H9 (cell line): ENCODE results near the gene THBS4. TPM values are rescaled to one million over a fixed set of nuclear protein-coding genes. Genes with fewer than 3 reads are reported as not detected.

Source experiments
- DNase-seq: peaks from one replicate; pipeline ENCODE4 v3.0.0-alpha.2; 2017
- H2AFZ ChIP-seq: one replicate; pipeline ENCODE4 v1.6.1; 2013; ENCODE audit warnings: mild to moderate bottlenecking, low read length, control low read depth, moderate library complexity
- H2AK5ac ChIP-seq: 2 replicates; pipeline ENCODE4 v1.6.1; 2013; ENCODE audit warnings: low read length, control low read depth, mixed read lengths; ENCODE audit not compliant: insufficient read length
- H2BK120ac ChIP-seq: one replicate; pipeline ENCODE4 v1.6.1; 2013; ENCODE audit warnings: low read depth, mild to moderate bottlenecking, low read length, control low read depth, inconsistent platforms; ENCODE audit not compliant: poor library complexity, severe bottlenecking
- H2BK12ac ChIP-seq: 2 replicates; pipeline ENCODE4 v1.6.1; 2013; ENCODE audit warnings: low read length, control low read depth, mixed read lengths, low read depth; ENCODE audit not compliant: insufficient read length
- H2BK15ac ChIP-seq: 2 replicates; pipeline ENCODE4 v1.6.1; 2013; ENCODE audit warnings: low read depth, low read length, control low read depth
- H2BK20ac ChIP-seq: one replicate; pipeline ENCODE4 v1.6.1; 2013; ENCODE audit warnings: low read depth, mild to moderate bottlenecking, low read length, control low read depth, inconsistent platforms; ENCODE audit not compliant: poor library complexity, severe bottlenecking
- H2BK5ac ChIP-seq: 2 replicates; pipeline ENCODE4 v1.6.1; 2013; ENCODE audit warnings: low read length, control low read depth, mixed read lengths; ENCODE audit not compliant: insufficient read length
- H3K14ac ChIP-seq: 2 replicates; pipeline ENCODE4 v1.6.1; 2013; ENCODE audit warnings: low read length, control low read depth; ENCODE audit not compliant: insufficient read depth
- H3K18ac ChIP-seq: 2 replicates; pipeline ENCODE4 v1.6.1; 2013; ENCODE audit warnings: low read depth, mild to moderate bottlenecking, mixed read lengths, low read length, control low read depth; ENCODE audit not compliant: insufficient read length
- H3K23ac ChIP-seq: 2 replicates; pipeline ENCODE4 v1.6.1; 2013; ENCODE audit warnings: low read length, control low read depth, mixed read lengths, low read depth; ENCODE audit not compliant: insufficient read length
- H3K23me2 ChIP-seq: 2 replicates; pipeline ENCODE4 v1.6.1; 2013; ENCODE audit warnings: low read depth, mild to moderate bottlenecking, mixed read lengths, low read length, control low read depth; ENCODE audit not compliant: insufficient read length, poor library complexity, severe bottlenecking
- H3K27ac ChIP-seq: 2 replicates; pipeline ENCODE4 v1.5.1; 2013; ENCODE audit warnings: low read length, control low read depth, mixed read lengths, low read depth; ENCODE audit not compliant: insufficient read length
- H3K27me3 ChIP-seq: 2 replicates; pipeline ENCODE4 v1.6.1; 2013; ENCODE audit warnings: low read length, control low read depth, inconsistent platforms; ENCODE audit not compliant: insufficient read depth
- H3K4ac ChIP-seq: 2 replicates; pipeline ENCODE4 v1.6.1; 2013; ENCODE audit warnings: low read depth, mild to moderate bottlenecking, control low read depth, inconsistent platforms, low read length, moderate library complexity
- H3K4me1 ChIP-seq: 2 replicates; pipeline ENCODE4 v1.6.1; 2013; ENCODE audit warnings: low read length, control low read depth, inconsistent platforms; ENCODE audit not compliant: insufficient read depth
- H3K4me2 ChIP-seq: 2 replicates; pipeline ENCODE4 v1.6.1; 2013; ENCODE audit warnings: low read length, control low read depth, mixed read lengths; ENCODE audit not compliant: insufficient read length, insufficient read depth
- H3K56ac ChIP-seq: 2 replicates; pipeline ENCODE4 v1.6.1; 2013; ENCODE audit warnings: low read depth, mild to moderate bottlenecking, mixed read lengths, low read length, control low read depth; ENCODE audit not compliant: insufficient read length
- H3K79me1 ChIP-seq: 2 replicates; pipeline ENCODE4 v1.6.1; 2013; ENCODE audit warnings: low read depth, mild to moderate bottlenecking, moderate library complexity, low read length, control low read depth, inconsistent platforms; ENCODE audit not compliant: insufficient read depth, poor library complexity, severe bottlenecking
- H3K79me2 ChIP-seq: 2 replicates; pipeline ENCODE4 v1.6.1; 2013; ENCODE audit warnings: low read length, control low read depth, inconsistent platforms; ENCODE audit not compliant: insufficient read depth
- H3K9ac ChIP-seq: 2 replicates; pipeline ENCODE4 v1.6.1; 2013; ENCODE audit warnings: low read length, control low read depth, mixed read lengths; ENCODE audit not compliant: insufficient read length; ENCODE audit errors: extremely low read depth
- H3K9me3 ChIP-seq: one replicate; pipeline ENCODE4 v1.6.1; 2013; ENCODE audit warnings: low read depth, low read length, inconsistent platforms; ENCODE audit not compliant: control insufficient read depth
- H3T11ph ChIP-seq: one replicate; pipeline ENCODE4 v1.6.1; 2013; ENCODE audit warnings: mild to moderate bottlenecking, low read length, control low read depth, inconsistent platforms
- H4K20me1 ChIP-seq: one replicate; pipeline ENCODE4 v1.6.1; 2013; ENCODE audit not compliant: control insufficient read depth, insufficient read length, insufficient read depth
- H4K5ac ChIP-seq: 2 replicates; pipeline ENCODE4 v1.6.1; 2013; ENCODE audit warnings: low read depth, mild to moderate bottlenecking, mixed read lengths, low read length, control low read depth; ENCODE audit not compliant: insufficient read length
- H4K8ac ChIP-seq: replicated peaks from 2 replicates; pipeline ENCODE4 v1.6.1; 2013; ENCODE audit warnings: low read length, control low read depth, mixed read lengths, low read depth; ENCODE audit not compliant: insufficient read length
- H4K91ac ChIP-seq: 2 replicates; pipeline ENCODE4 v1.6.1; 2013; ENCODE audit warnings: low read depth, mild to moderate bottlenecking, moderate library complexity, mixed read lengths, low read length, control low read depth; ENCODE audit not compliant: insufficient read length
- H3K27ac Mint-ChIP-seq, 3 experiments: 2 replicates in 2 of 3; 3 replicates in 1 of 3; pipeline ENCODE4 v1.8.0; 2020 to 2021; ENCODE audit warnings: mixed read lengths in 3 of 3, mild to moderate bottlenecking in 1 of 3, moderate library complexity in 1 of 3
- H3K27me3 Mint-ChIP-seq: 2 replicates; pipeline ENCODE4 v1.8.0; 2021; ENCODE audit warnings: low read depth, mild to moderate bottlenecking, moderate library complexity, mixed read lengths
- H3K36me3 Mint-ChIP-seq, 3 experiments: 2 replicates in 2 of 3; 3 replicates in 1 of 3; pipeline ENCODE4 v1.8.0; 2020 to 2021; ENCODE audit warnings: low read depth in 3 of 3, mixed read lengths in 3 of 3; ENCODE audit not compliant: insufficient read depth in 1 of 3
- H3K4me1 Mint-ChIP-seq, 2 experiments: 2 replicates each; pipeline ENCODE4 v1.8.0; 2020; ENCODE audit warnings: mixed read lengths in 2 of 2
- H3K4me3 Mint-ChIP-seq, 2 experiments: 2 replicates in 1 of 2; 3 replicates in 1 of 2; pipeline ENCODE4 v1.8.0; 2020 to 2021; ENCODE audit warnings: mild to moderate bottlenecking in 2 of 2, mixed read lengths in 2 of 2, moderate library complexity in 1 of 2
- H3K9me3 Mint-ChIP-seq, 2 experiments: 2 replicates in 1 of 2; 3 replicates in 1 of 2; pipeline ENCODE4 v1.8.0; 2020; ENCODE audit warnings: mild to moderate bottlenecking in 2 of 2, mixed read lengths in 2 of 2, moderate library complexity in 1 of 2
- CTCF ChIP-seq: fragments of 200-600 bp; sonication (generic); conservative IDR thresholded peaks from 3 replicates; pipeline ENCODE4 v1.8.0; 2021; ENCODE audit warnings: antibody characterized with exemption, mild to moderate bottlenecking
- WGBS: extraction: QIAGEN DNeasy Blood & Tissue Kit; methylation state at CpG from one replicate; pipeline ENCODE4 v1.1.7; 2013; ENCODE audit warnings: missing lambda C conversion rate, low lambda C conversion rate, mixed read lengths; ENCODE audit not compliant: insufficient read length; ENCODE audit errors: extremely low coverage; 5-methylcytosine and 5-hydroxymethylcytosine counted together
- total RNA-seq: library from RNA; stranded (reverse); gene quantifications from 2 replicates; pipeline ENCODE4 v1.2.1, GENCODE V29; 2021

The THBS4 gene
- total RNA-seq, 1 experiment from 2014 or later: 19.0 TPM

- H3K14ac ChIP-seq: no peak overlapping the region
- no peak overlapping the region for H2AFZ ChIP-seq
- H3K23me2 ChIP-seq: no peaks in the 10 kb centered on the region
- H3K9me3 ChIP-seq: no peaks in the 10 kb centered on the region
- H2AK5ac ChIP-seq: no peak overlapping the region
- DNase-seq: no peak
- H3K79me1 ChIP-seq: no peaks in the 10 kb centered on the region
- H3K4me1 ChIP-seq: no peaks in the 10 kb centered on the region
- H3K4me2 ChIP-seq: no peak overlapping the region
- no CpG with 5 or more reads among the region's 4 CpGs for WGBS
- TF ChIP-seq CTCF: no peak
- no peaks in the 10 kb centered on the region for H3K79me2 ChIP-seq
- no peaks in the 10 kb centered on the region for H3K27me3 ChIP-seq
- H2BK5ac ChIP-seq: no peak overlapping the region
- Mint-ChIP-seq H3K27me3 (no peaks in the 10 kb centered on the region; the same call in 1 of the 2 replicates), H3K4me1 (peaks cover 15 to 17% of the 10 kb centered on the region in 2 experiments), H3K36me3 (peaks cover 0 to 4% (median 2%) of the 10 kb centered on the region in 3 experiments; a peak in 1 of 7 replicates), H3K27ac (peak overlapping the region in 1 of 3 experiments; percentile 10; a peak in 1 of 7 replicates), H3K4me3 (no peak overlapping the region), H3K9me3 (no peaks in the 10 kb centered on the region)
- no peak overlapping the region for H2BK120ac ChIP-seq
- H2BK20ac ChIP-seq: no peak overlapping the region
- H4K91ac ChIP-seq: no peak overlapping the region
- H3K4ac ChIP-seq: no peak overlapping the region
- H2BK15ac ChIP-seq: no peak overlapping the region
- no peak overlapping the region for H3K9ac ChIP-seq
- no peak overlapping the region for H3K56ac ChIP-seq
- H3K23ac ChIP-seq: no peak overlapping the region
- H3K27ac ChIP-seq: no peak overlapping the region
- H2BK12ac ChIP-seq: no peak overlapping the region
- H3T11ph ChIP-seq: no peak overlapping the region
- H4K8ac ChIP-seq: no peak overlapping the region
- H4K20me1 ChIP-seq: no peaks in the 10 kb centered on the region
- H4K5ac ChIP-seq: no peak overlapping the region
- no peak overlapping the region for H3K18ac ChIP-seq
Measured at GRCh38 chr5:80069251-80069800, 34.2 kb downstream of the THBS4 start.
